ENCODE results near the gene UNC80. TPM values are rescaled to one million over a fixed set of nuclear protein-coding genes. Genes with fewer than 3 reads are reported as not detected.

UNC80 gene
- total and polyA plus RNA-seq, 4 donors: not detected

- H3K36me3 ChIP-seq (ENCODE audit: control insufficient read depth in 1 of 2, insufficient read depth in 2 of 2, low read length in 1 of 2): no peaks in the 10 kb centered on the region
- H3K4me1 ChIP-seq (ENCODE audit: control insufficient read depth in 1 of 2, insufficient read depth in 2 of 2, low read length in 2 of 2): no peaks in the 10 kb centered on the region
- DNase-seq: no peak
- H3K9me3 ChIP-seq (ENCODE audit: control insufficient read depth, low read length): no peaks in the 10 kb centered on the region
- intact Hi-C loops (cut with DNase I): no loop called here
- H3K27me3 ChIP-seq (ENCODE audit: control insufficient read depth in 1 of 2, insufficient read depth in 2 of 2, low read length in 1 of 2): no peaks in the 10 kb centered on the region
- H3K27ac ChIP-seq (ENCODE audit: low read depth in 1 of 2, low read length in 2 of 2): no peak overlapping the region
- no peak overlapping the region for H3K4me3 ChIP-seq (ENCODE audit: low read length in 2 of 2)
- WGBS, 2 donors: 66 to 70% methylated on average over 3 of the region's 3 CpGs
- no peak for ATAC-seq (ENCODE audit: low FRiP score)
These were observed 164.6 kb downstream of the UNC80 start for GRCh38 chr2:209936106-209936666.

DNA sequence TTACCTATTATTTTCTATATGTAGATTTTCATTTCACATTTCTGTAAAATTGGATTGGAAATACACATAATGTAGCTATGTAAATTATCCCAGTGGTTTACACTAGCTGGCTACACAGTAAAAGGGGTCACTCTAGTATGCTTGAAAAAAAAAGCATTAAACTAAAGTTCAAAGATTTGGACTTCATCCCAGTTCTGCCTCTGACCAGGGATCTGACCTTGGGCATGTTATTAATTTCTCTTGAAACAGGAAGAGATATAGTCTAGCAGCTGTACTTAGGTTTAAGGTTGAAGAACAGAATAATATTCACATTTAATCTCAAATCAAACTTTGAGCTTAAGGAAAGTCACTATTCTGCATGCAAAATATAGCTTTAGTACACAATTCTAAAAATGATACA is 166.3 kb downstream of the UNC80 start:
- DNase-seq: no peak
- no peak overlapping the region for H3K27ac ChIP-seq (ENCODE audit: low read depth in 1 of 2, low read length in 2 of 2)
- intact Hi-C loops (cut with DNase I): no loop called here
- H3K4me1 ChIP-seq (ENCODE audit: control insufficient read depth in 1 of 2, insufficient read depth in 2 of 2, low read length in 2 of 2): no peaks in the 10 kb centered on the region
- H3K9me3 ChIP-seq (ENCODE audit: control insufficient read depth, low read length): no peaks in the 10 kb centered on the region
- H3K36me3 ChIP-seq (ENCODE audit: control insufficient read depth in 1 of 2, insufficient read depth in 2 of 2, low read length in 1 of 2): no peaks in the 10 kb centered on the region
- H3K27me3 ChIP-seq (ENCODE audit: control insufficient read depth in 1 of 2, insufficient read depth in 2 of 2, low read length in 1 of 2): no peaks in the 10 kb centered on the region
- ATAC-seq (ENCODE audit: low FRiP score): no peak
- H3K4me3 ChIP-seq (ENCODE audit: low read length in 2 of 2): no peak overlapping the region

DNA sequence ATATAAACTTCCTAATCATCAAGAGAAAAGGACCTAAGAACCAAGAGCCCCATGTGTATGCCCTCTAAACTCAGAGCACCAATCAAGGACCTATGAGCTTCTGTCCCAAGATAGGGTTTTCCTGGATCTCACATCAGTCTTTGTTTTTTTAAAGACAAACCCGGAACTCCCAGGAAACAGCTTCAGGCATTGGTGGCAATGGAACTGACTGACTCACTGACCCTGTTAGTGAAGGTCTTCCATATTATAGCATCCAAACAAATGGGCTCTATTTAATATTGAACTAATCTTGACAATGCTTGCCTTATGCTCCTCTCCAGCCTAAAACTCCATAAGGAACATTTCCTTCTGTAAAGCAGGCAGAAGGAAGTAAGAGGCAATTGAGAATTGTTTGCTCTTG is 167.3 kb downstream of the UNC80 start:
- DNase-seq: no peak
- WGBS, 2 donors: 47 to 55% methylated on average over 1 of the region's 1 CpG
- H3K36me3 ChIP-seq (ENCODE audit: control insufficient read depth in 1 of 2, insufficient read depth in 2 of 2, low read length in 1 of 2): no peaks in the 10 kb centered on the region
- H3K9me3 ChIP-seq (ENCODE audit: control insufficient read depth, low read length): no peaks in the 10 kb centered on the region
- intact Hi-C loops (cut with DNase I): no loop called here
- H3K27me3 ChIP-seq (ENCODE audit: control insufficient read depth in 1 of 2, insufficient read depth in 2 of 2, low read length in 1 of 2): no peaks in the 10 kb centered on the region
- H3K4me3 ChIP-seq (ENCODE audit: low read length in 2 of 2): no peak overlapping the region
- ATAC-seq (ENCODE audit: low FRiP score): no peak
- no peaks in the 10 kb centered on the region for H3K4me1 ChIP-seq (ENCODE audit: control insufficient read depth in 1 of 2, insufficient read depth in 2 of 2, low read length in 2 of 2)
- H3K27ac ChIP-seq (ENCODE audit: low read depth in 1 of 2, low read length in 2 of 2): no peak overlapping the region

DNA sequence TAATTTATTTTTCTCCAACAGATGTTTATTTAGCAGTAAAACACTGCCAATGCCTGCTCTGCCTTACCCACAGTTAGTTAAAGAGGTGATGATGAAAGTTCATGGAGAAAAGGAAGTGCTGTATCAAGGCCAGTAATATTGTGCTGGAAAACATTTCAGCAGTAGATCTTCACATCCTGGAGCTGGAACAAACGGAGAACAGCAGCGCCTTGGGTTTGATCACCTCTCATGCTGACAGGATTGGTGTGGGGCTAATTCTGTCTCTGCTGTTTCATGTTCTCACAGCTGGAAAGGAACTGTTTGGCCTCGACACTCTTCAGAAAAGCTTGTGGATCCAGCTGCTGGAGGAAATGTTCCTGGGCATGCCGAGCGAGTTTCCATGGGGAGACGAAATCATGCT is 169.3 kb downstream of the UNC80 start:
- Histone ChIP-seq H3K27me3 (ENCODE audit: control insufficient read depth in 1 of 2, insufficient read depth in 2 of 2, low read length in 1 of 2) (no peaks in the 10 kb centered on the region), H3K27ac (ENCODE audit: low read depth in 1 of 2, low read length in 2 of 2) (no peak overlapping the region), H3K36me3 (ENCODE audit: control insufficient read depth in 1 of 2, insufficient read depth in 2 of 2, low read length in 1 of 2) (no peaks in the 10 kb centered on the region), H3K9me3 (ENCODE audit: control insufficient read depth, low read length) (no peaks in the 10 kb centered on the region), H3K4me3 (ENCODE audit: low read length in 2 of 2) (no peak overlapping the region), H3K4me1 (ENCODE audit: control insufficient read depth in 1 of 2, insufficient read depth in 2 of 2, low read length in 2 of 2) (no peaks in the 10 kb centered on the region)
- intact Hi-C loops (cut with DNase I): no loop called here
- 50 to 63% methylated on average over 6 of the region's 6 CpGs for WGBS, 2 donors
- DNase-seq (no peak), ATAC-seq (ENCODE audit: low FRiP score) (no peak)

DNA sequence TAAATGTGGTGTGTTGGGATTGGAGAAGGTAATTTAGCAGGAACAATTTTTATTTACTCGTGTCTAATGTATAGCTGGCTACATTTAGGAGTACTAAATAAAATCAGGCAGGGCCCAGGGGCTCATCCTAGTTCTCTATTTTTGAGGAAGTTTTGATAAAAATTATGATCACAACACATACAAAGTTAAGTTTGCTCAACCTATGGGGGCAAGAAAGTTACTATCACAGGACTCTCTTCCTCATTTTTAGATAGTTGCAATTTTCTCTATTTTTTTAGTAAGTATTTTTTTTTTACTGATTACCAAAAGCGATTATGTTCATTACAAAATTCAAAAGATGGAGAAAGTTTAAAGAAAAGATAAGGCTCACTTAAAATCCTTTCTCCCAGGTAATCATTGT is 170.8 kb downstream of the UNC80 start:
- no peaks in the 10 kb centered on the region for H3K9me3 ChIP-seq (ENCODE audit: control insufficient read depth, low read length)
- H3K27me3 ChIP-seq (ENCODE audit: control insufficient read depth in 1 of 2, insufficient read depth in 2 of 2, low read length in 1 of 2): no peaks in the 10 kb centered on the region
- H3K4me1 ChIP-seq (ENCODE audit: control insufficient read depth in 1 of 2, insufficient read depth in 2 of 2, low read length in 2 of 2): no peaks in the 10 kb centered on the region
- 82 to 85% methylated on average over 2 of the region's 2 CpGs for WGBS, 2 donors
- ATAC-seq (ENCODE audit: low FRiP score) (no peak), DNase-seq (no peak)
- H3K27ac ChIP-seq (ENCODE audit: low read depth in 1 of 2, low read length in 2 of 2): no peak overlapping the region
- intact Hi-C loops (cut with DNase I): no loop called here
- H3K4me3 ChIP-seq (ENCODE audit: low read length in 2 of 2): no peak overlapping the region
- H3K36me3 ChIP-seq (ENCODE audit: control insufficient read depth in 1 of 2, insufficient read depth in 2 of 2, low read length in 1 of 2): no peaks in the 10 kb centered on the region

DNA sequence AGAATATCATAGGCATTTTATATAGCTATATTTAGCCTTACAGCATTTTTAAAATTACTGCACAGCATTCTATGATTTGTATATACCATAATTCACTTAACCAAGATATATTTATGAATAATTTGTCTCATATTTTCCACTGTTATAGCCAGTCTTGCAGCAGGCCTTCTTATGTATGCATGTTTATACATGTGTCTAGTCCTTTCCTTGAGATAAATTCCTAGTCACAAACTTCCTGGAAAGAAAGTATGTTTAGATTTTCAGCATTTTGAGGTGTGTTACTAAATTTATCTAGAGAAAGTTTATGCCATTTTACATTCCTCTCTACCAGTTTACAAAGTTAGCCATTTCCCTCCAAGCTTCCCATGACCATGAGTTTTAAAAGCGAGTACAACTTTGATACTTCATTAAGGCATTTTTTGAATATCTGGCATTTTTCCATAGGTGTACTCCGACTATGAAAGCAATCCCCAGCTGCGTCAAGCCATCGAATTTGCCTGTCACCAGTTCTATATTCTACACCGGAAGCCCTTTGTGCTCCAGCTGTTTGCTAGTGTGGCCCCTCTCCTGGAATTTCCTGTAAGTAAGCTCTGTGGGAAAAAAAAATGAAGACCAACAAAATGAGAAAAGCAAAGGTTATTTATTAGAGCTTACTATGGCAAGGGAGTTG is 171.4 kb downstream of the UNC80 start:
- intact Hi-C loops (cut with DNase I): no loop called here
- Histone ChIP-seq H3K4me3 (ENCODE audit: low read length in 2 of 2) (no peak overlapping the region), H3K27me3 (ENCODE audit: control insufficient read depth in 1 of 2, insufficient read depth in 2 of 2, low read length in 1 of 2) (no peaks in the 10 kb centered on the region), H3K27ac (ENCODE audit: low read depth in 1 of 2, low read length in 2 of 2) (no peak overlapping the region), H3K9me3 (ENCODE audit: control insufficient read depth, low read length) (no peaks in the 10 kb centered on the region), H3K36me3 (ENCODE audit: control insufficient read depth in 1 of 2, insufficient read depth in 2 of 2, low read length in 1 of 2) (no peaks in the 10 kb centered on the region), H3K4me1 (ENCODE audit: control insufficient read depth in 1 of 2, insufficient read depth in 2 of 2, low read length in 2 of 2) (no peaks in the 10 kb centered on the region)
- DNase-seq (no peak), ATAC-seq (ENCODE audit: low FRiP score) (no peak)
- WGBS, 2 donors: 15 to 24% methylated on average over 5 of the region's 5 CpGs

DNA sequence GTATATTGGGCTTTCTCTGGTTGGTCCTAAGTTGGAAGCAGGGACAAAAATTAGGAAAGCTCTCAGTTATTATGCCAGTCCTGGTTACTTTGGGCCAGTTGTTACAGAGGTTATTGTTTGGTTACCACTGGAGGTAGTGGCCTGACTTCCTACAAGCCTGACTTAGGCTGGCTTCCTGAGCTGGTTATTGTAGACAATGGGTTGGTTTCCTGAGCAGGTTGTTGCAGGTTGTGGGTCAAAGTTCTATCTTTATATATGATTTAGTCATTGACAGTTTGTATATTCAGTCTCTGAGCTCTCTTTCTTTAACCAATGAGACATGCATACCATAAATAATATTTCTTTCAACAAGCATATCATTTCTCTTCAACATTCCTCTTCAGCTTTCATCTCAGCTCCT is 172.1 kb downstream of the UNC80 start:
- ATAC-seq (ENCODE audit: low FRiP score) (no peak), DNase-seq (no peak)
- Histone ChIP-seq H3K27me3 (ENCODE audit: control insufficient read depth in 1 of 2, insufficient read depth in 2 of 2, low read length in 1 of 2) (no peaks in the 10 kb centered on the region), H3K36me3 (ENCODE audit: control insufficient read depth in 1 of 2, insufficient read depth in 2 of 2, low read length in 1 of 2) (no peaks in the 10 kb centered on the region), H3K4me3 (ENCODE audit: low read length in 2 of 2) (no peak overlapping the region), H3K4me1 (ENCODE audit: control insufficient read depth in 1 of 2, insufficient read depth in 2 of 2, low read length in 2 of 2) (no peaks in the 10 kb centered on the region), H3K9me3 (ENCODE audit: control insufficient read depth, low read length) (no peaks in the 10 kb centered on the region), H3K27ac (ENCODE audit: low read depth in 1 of 2, low read length in 2 of 2) (no peak overlapping the region)
- intact Hi-C loops (cut with DNase I): no loop called here

GRCh38 chr2:209946539-209946938 is 174.9 kb downstream of the UNC80 start:
- ATAC-seq (ENCODE audit: low FRiP score) (no peak), DNase-seq (no peak)
- Histone ChIP-seq H3K36me3 (ENCODE audit: control insufficient read depth in 1 of 2, insufficient read depth in 2 of 2, low read length in 1 of 2) (no peaks in the 10 kb centered on the region), H3K4me1 (ENCODE audit: control insufficient read depth in 1 of 2, insufficient read depth in 2 of 2, low read length in 2 of 2) (no peaks in the 10 kb centered on the region), H3K9me3 (ENCODE audit: control insufficient read depth, low read length) (no peaks in the 10 kb centered on the region), H3K4me3 (ENCODE audit: low read length in 2 of 2) (no peak overlapping the region), H3K27me3 (ENCODE audit: control insufficient read depth in 1 of 2, insufficient read depth in 2 of 2, low read length in 1 of 2) (no peaks in the 10 kb centered on the region), H3K27ac (ENCODE audit: low read depth in 1 of 2, low read length in 2 of 2) (no peak overlapping the region)
- WGBS, 2 donors: 71 to 90% methylated on average over 1 of the region's 1 CpG
- intact Hi-C loops (cut with DNase I): no loop called here

DNA sequence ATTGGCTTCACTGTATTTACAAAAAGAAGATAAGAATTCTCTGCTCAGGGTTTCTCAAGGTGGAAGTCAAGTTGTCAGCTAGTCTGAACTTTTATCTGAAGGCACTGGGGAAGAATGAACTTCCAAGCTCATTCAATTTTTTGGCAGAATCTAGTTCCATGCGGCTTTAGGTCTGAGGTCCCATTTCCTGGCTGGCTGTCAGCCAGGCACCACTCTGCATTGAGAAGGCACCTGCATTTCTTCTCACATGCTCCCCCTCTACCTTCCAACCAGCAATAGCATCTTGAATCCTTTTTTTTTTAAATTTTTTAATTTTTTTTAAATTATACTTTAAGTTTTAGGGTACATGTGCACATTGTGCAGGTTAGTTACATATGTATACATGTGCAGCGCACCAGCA is 184.6 kb downstream of the UNC80 start:
- Histone ChIP-seq H3K27me3 (ENCODE audit: control insufficient read depth in 1 of 2, insufficient read depth in 2 of 2, low read length in 1 of 2) (no peaks in the 10 kb centered on the region), H3K4me3 (ENCODE audit: low read length in 2 of 2) (no peak overlapping the region), H3K36me3 (ENCODE audit: control insufficient read depth in 1 of 2, insufficient read depth in 2 of 2, low read length in 1 of 2) (no peaks in the 10 kb centered on the region), H3K27ac (ENCODE audit: low read depth in 1 of 2, low read length in 2 of 2) (no peak overlapping the region), H3K9me3 (ENCODE audit: control insufficient read depth, low read length) (no peaks in the 10 kb centered on the region), H3K4me1 (ENCODE audit: control insufficient read depth in 1 of 2, insufficient read depth in 2 of 2, low read length in 2 of 2) (peaks cover 0 to 2% of the 10 kb centered on the region in 2 donors)
- intact Hi-C loops (cut with DNase I): no loop called here
- ATAC-seq (ENCODE audit: low FRiP score) (no peak), DNase-seq (no peak)
- 76 to 78% methylated on average over 2 of the region's 2 CpGs for whole genome bisulfite sequencing, 2 donors

Measured in aorta (tissue), 5 donors.